Stimulated activated CD4-positive, alpha-beta T cell treated with anti-CD3 and anti-CD28 coated beads, TNF-alpha, amount 100 ng/mL, for 1 hour (primary cell): Measurements from ENCODE around the gene CCDC39.

Source experiments
- DNase-seq, 3 donors: peaks; one replicate each; pipeline ENCODE4 v3.0.0-alpha.2; 2020; ENCODE audit warnings: low read depth in 3 of 3, low spot score in 1 of 3

CCDC39 gene

GRCh38 chr3:180679178-180680096, at the start of gene CCDC39:
Gene CCDC39, minus strand, starts transcription at chr3:180679489. Its CDS starts 109 bp downstream, at chr3:180679380.
- DNase-seq: peak; percentile 2 to 47 (median 13)

GRCh38 chr3:180720012-180720411, 40.7 kb upstream of the CCDC39 start:
- no peak for DNase-seq

- no peak for DNase-seq
These were observed 28.6 kb upstream of the CCDC39 start for GRCh38 chr3:180707896-180708295.

- DNase-seq: no peak
These were observed 26.3 kb upstream of the CCDC39 start for GRCh38 chr3:180705619-180706018.

GRCh38 chr3:180704532-180704931, 25.2 kb upstream of the CCDC39 start:
- DNase-seq: no peak

GRCh38 chr3:180700941-180701340, 21.7 kb upstream of the CCDC39 start:
- DNase-seq: no peak

GRCh38 chr3:180698760-180699270, 19.5 kb upstream of the CCDC39 start:
- DNase-seq: no peak

GRCh38 chr3:180694321-180694720, 15.0 kb upstream of the CCDC39 start:
- no peak for DNase-seq

- no peak for DNase-seq
These were observed 14.4 kb upstream of the CCDC39 start for GRCh38 chr3:180693656-180694055.

GRCh38 chr3:180690061-180690460, 10.8 kb upstream of the CCDC39 start:
- DNase-seq: no peak

- DNase-seq: no peak
These were observed 5.5 kb upstream of the CCDC39 start for GRCh38 chr3:180684807-180685206.

- DNase-seq: no peak
These were observed 4.5 kb upstream of the CCDC39 start for GRCh38 chr3:180683816-180684215.

GRCh38 chr3:180680097-180680430, 775 bp upstream of the CCDC39 start:
- peak in 1 of 3 donors; percentile 3 for DNase-seq

GRCh38 chr3:180678231-180678630, 1.1 kb downstream of the CCDC39 start:
- DNase-seq: no peak

- DNase-seq: no peak
These were observed 17.8 kb downstream of the CCDC39 start for GRCh38 chr3:180661444-180661843.

GRCh38 chr3:180657094-180657493, 22.2 kb downstream of the CCDC39 start:
- no peak for DNase-seq

- DNase-seq: no peak
These were observed 22.9 kb downstream of the CCDC39 start for GRCh38 chr3:180656406-180656805.

GRCh38 chr3:180646187-180646790, 33.0 kb downstream of the CCDC39 start:
- no peak for DNase-seq

GRCh38 chr3:180640987-180641386, 38.3 kb downstream of the CCDC39 start:
- no peak for DNase-seq

GRCh38 chr3:180633722-180634121, 45.6 kb downstream of the CCDC39 start:
- DNase-seq: no peak

GRCh38 chr3:180631317-180631716, 48.0 kb downstream of the CCDC39 start:
- DNase-seq: no peak

GRCh38 chr3:180630371-180630770, 48.9 kb downstream of the CCDC39 start:
- DNase-seq: no peak
